Measurements from ENCODE around the gene ADAMTS2. TPM values are rescaled to one million over a fixed set of nuclear protein-coding genes. Genes with fewer than 3 reads are reported as not detected.

The ADAMTS2 gene
- polyA plus RNA-seq, 6 donors from 2014 or later = not detected

DNA sequence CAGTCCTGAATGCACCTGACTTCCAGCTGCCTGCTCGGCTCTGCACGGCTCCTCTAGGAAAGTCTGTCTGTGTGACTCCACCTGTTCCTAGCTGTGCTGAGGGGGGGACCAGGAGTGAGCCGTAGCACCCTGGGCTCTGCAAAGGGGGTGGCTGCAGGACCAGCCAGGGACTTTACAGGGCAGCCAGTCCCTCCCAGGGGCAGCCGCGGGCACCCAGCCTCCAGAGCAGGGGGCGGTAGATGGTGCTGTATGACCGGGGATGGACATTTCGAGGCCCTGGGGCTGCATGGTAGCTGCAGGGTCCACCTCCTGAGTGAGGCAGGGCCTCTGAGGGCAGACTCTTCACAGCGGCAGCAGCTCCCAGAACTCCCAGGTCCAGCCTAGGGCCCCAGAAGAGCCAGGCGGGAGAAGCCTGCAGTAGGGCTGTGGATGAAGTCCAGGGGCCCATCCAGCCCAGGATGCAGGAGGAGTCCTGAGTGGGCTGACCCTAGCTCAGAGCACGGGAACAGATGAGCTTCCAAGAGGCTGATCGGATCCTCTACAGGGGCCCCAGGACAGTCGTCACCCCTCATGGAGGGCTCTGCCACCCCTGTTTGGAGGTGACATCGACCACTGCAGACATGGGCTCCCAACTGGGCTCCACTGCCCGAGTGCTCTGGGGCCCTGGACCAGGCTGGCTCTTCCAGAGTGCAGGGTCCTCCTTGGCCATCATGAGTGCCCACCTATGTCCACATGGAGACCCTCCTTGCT lies 179.7 kb downstream of the ADAMTS2 start:
- ATAC-seq (ENCODE audit: low read depth in 2 of 2) (no peak), DNase-seq (no peak)
- Mint-ChIP-seq H3K4me3 (peak overlapping the region in 1 of 8 donors; percentile 57), H3K27ac (no peak overlapping the region), H3K4me1 (peaks cover 0 to 6% (median 3%) of the 10 kb centered on the region in 3 donors), H3K27me3 (peaks cover 6 to 28% (median 16%) of the 10 kb centered on the region in 3 donors), H3K36me3 (peaks cover 6 to 13% of the 10 kb centered on the region in 2 donors), H3K9me3 (peaks cover 4 to 17% (median 6%) of the 10 kb centered on the region in 7 donors)

GRCh38 chr5:179164331-179165311 lies 180.6 kb downstream of the ADAMTS2 start:
- Mint-ChIP-seq H3K9me3 (peaks cover 4 to 20% (median 5%) of the 10 kb centered on the region in 7 donors), H3K27ac (peak overlapping the region in 2 of 6 donors; percentile 22 to 92), H3K4me3 (peak overlapping the region in 1 of 8 donors; percentile 69), H3K27me3 (peaks cover 2 to 24% (median 11%) of the 10 kb centered on the region in 3 donors), H3K36me3 (peaks cover 7 to 15% of the 10 kb centered on the region in 2 donors), H3K4me1 (peaks cover 0 to 6% (median 3%) of the 10 kb centered on the region in 3 donors)
- no peak for DNase-seq
- no peak for ATAC-seq (ENCODE audit: low read depth in 2 of 2)

- H3K27me3 Mint-ChIP-seq = peaks cover 0 to 17% (median 2%) of the 10 kb centered on the region in 3 donors
- ATAC-seq (ENCODE audit: low read depth in 2 of 2) (no peak), DNase-seq (no peak)
- peaks cover 3 to 20% (median 4%) of the 10 kb centered on the region in 7 donors for H3K9me3 Mint-ChIP-seq
- peaks cover 7 to 15% of the 10 kb centered on the region in 2 donors for H3K36me3 Mint-ChIP-seq
- peaks cover 0 to 6% (median 3%) of the 10 kb centered on the region in 3 donors for H3K4me1 Mint-ChIP-seq
- no peak overlapping the region for H3K27ac Mint-ChIP-seq
- H3K4me3 Mint-ChIP-seq = no peak overlapping the region
These were observed 181.8 kb downstream of the ADAMTS2 start for GRCh38 chr5:179163236-179164155.

DNA sequence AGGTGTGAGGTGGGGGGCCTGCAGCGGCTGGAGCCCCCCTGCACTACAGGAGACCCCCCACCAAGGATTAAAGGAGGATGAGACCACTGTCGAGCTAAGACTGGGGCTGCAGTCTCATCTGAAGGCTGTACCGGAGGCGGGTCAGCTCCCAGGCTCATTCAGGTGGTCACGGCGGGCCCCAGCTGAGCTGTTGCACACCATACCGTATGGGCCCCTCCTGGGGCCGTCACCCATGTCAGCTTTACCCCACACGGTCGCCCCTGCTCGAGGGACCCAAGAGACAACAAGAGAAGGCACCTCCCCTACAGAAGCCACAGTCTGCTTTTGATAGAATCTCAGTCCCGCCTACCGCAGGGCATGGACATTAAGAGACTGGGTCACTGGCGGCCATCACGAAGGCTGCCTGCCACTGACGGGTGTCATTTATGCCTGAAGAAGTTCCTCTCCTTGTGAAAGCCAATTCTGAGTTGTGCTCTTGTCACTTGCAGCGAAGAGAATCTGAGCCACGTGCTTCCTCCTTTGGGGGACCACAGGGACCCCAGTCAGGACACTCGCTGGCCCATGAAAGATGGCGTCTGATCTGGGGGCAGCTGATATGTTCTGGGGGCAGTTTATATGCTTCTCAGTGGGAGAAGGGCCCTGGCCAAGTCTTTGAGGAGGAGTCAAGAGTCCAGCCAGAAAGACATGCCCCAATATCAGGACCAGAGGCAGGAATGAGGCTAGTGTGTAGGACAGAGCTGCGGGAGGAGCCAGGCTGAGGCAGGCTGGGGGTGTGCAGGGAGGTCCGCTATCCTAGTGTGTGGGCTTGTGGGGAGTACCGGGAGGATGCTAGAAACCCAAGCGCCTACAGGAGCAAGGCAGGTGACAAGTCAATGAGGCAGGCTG lies 182.7 kb downstream of the ADAMTS2 start:
- DNase-seq (no peak), ATAC-seq (ENCODE audit: low read depth in 2 of 2) (no peak)
- H3K4me3 Mint-ChIP-seq = no peak overlapping the region
- H3K4me1 Mint-ChIP-seq = peaks cover 0 to 3% (median under 1%) of the 10 kb centered on the region in 3 donors
- peaks cover 3 to 20% (median 4%) of the 10 kb centered on the region in 7 donors for H3K9me3 Mint-ChIP-seq
- no peak overlapping the region for H3K27ac Mint-ChIP-seq
- peaks cover 7 to 15% of the 10 kb centered on the region in 2 donors for H3K36me3 Mint-ChIP-seq
- peaks cover 0 to 15% (median 0%) of the 10 kb centered on the region in 3 donors for H3K27me3 Mint-ChIP-seq

DNA sequence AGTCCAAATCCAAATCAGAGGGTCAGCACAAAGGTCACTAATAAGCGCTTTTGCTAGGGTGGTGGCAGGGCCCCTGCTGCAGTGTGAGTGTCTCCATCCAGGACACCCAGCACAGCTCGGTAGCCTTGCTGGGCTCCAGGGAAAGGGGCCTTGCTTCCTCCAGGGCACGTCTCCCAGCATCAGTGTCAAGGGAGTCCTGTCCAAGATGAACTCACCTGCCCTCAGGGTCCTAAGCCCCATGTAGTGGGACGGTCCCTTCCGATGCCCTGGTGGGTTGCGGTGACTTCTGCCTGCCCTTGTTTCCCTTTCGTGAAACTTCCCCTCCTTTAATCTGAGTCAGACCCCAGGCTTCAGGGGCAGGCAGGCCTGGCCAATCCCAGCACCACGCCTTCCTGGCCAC lies 183.4 kb downstream of the ADAMTS2 start:
- Mint-ChIP-seq H3K4me3 (no peak overlapping the region), H3K9me3 (peaks cover 3 to 20% (median 4%) of the 10 kb centered on the region in 7 donors), H3K36me3 (peaks cover 7 to 15% of the 10 kb centered on the region in 2 donors), H3K27me3 (peaks cover 0 to 13% (median 0%) of the 10 kb centered on the region in 3 donors), H3K4me1 (no peaks in the 10 kb centered on the region), H3K27ac (no peak overlapping the region)
- no peak for DNase-seq
- no peak for ATAC-seq (ENCODE audit: low read depth in 2 of 2)

GRCh38 chr5:179160584-179160983 lies 184.7 kb downstream of the ADAMTS2 start:
- no peaks in the 10 kb centered on the region for H3K4me1 Mint-ChIP-seq
- peaks cover 0 to 13% (median 0%) of the 10 kb centered on the region in 3 donors for H3K27me3 Mint-ChIP-seq
- no peak for DNase-seq
- peaks cover 7 to 15% of the 10 kb centered on the region in 2 donors for H3K36me3 Mint-ChIP-seq
- peak overlapping the region in 1 of 6 donors; percentile 49 for H3K27ac Mint-ChIP-seq
- peaks cover 3 to 20% (median 4%) of the 10 kb centered on the region in 7 donors for H3K9me3 Mint-ChIP-seq
- no peak overlapping the region for H3K4me3 Mint-ChIP-seq
- no peak for ATAC-seq (ENCODE audit: low read depth in 2 of 2)

DNA sequence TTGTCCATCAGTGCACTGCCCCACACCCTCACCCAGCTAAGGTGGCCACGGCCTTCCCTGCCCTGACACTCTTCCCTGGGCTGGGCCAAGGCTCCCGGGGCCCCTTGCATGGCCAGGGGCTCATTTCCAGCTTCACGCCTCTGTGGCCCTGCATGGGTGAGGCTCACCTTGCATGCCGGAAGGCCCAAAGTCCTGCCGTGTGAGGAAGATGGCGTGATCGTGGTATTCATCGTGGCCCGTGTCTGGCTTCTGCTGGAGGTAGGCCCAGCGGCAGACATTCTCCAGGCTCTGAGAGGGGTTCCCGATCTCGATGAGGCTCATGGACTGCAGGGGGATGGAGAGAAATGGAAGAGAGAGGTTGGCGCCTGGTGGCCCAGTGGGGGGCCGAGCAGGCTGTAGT lies 186.7 kb downstream of the ADAMTS2 start:
- Mint-ChIP-seq H3K27me3 (peaks cover 0 to 8% (median 0%) of the 10 kb centered on the region in 3 donors), H3K9me3 (peaks cover 3 to 20% (median 4%) of the 10 kb centered on the region in 7 donors), H3K27ac (no peak overlapping the region), H3K36me3 (peaks cover 7 to 15% of the 10 kb centered on the region in 2 donors), H3K4me1 (no peaks in the 10 kb centered on the region), H3K4me3 (no peak overlapping the region)
- no peak for DNase-seq
- ATAC-seq (ENCODE audit: low read depth in 2 of 2) = no peak

GRCh38 chr5:179154991-179155955 lies 190.0 kb downstream of the ADAMTS2 start:
- Mint-ChIP-seq H3K27ac (peak overlapping the region in 1 of 6 donors; percentile 64), H3K27me3 (peaks cover 0 to 8% (median 0%) of the 10 kb centered on the region in 3 donors), H3K4me1 (no peaks in the 10 kb centered on the region), H3K9me3 (no peaks in the 10 kb centered on the region), H3K36me3 (no peaks in the 10 kb centered on the region), H3K4me3 (peak overlapping the region in 1 of 8 donors; percentile 36)
- no peak for DNase-seq
- ATAC-seq (ENCODE audit: low read depth in 2 of 2) = no peak

GRCh38 chr5:179154346-179154990 lies 190.8 kb downstream of the ADAMTS2 start:
- no peaks in the 10 kb centered on the region for H3K9me3 Mint-ChIP-seq
- no peaks in the 10 kb centered on the region for H3K36me3 Mint-ChIP-seq
- no peak for ATAC-seq (ENCODE audit: low read depth in 2 of 2)
- no peak overlapping the region for H3K4me3 Mint-ChIP-seq
- peaks cover 0 to 8% (median 0%) of the 10 kb centered on the region in 3 donors for H3K27me3 Mint-ChIP-seq
- H3K4me1 Mint-ChIP-seq = no peaks in the 10 kb centered on the region
- no peak for DNase-seq
- H3K27ac Mint-ChIP-seq = no peak overlapping the region

- no peak overlapping the region for H3K4me3 Mint-ChIP-seq
- H3K9me3 Mint-ChIP-seq = no peaks in the 10 kb centered on the region
- DNase-seq (no peak), ATAC-seq (ENCODE audit: low read depth in 2 of 2) (no peak)
- H3K4me1 Mint-ChIP-seq = no peaks in the 10 kb centered on the region
- peaks cover 0 to 8% (median 0%) of the 10 kb centered on the region in 3 donors for H3K27me3 Mint-ChIP-seq
- no peaks in the 10 kb centered on the region for H3K36me3 Mint-ChIP-seq
- H3K27ac Mint-ChIP-seq = no peak overlapping the region
These were observed 191.3 kb downstream of the ADAMTS2 start for GRCh38 chr5:179153921-179154345.

Measured in naive B cell (primary cell).